Trophoblast cell (in vitro differentiated cells and primary cell): Measurements from ENCODE around the gene NEUROD2.

Experiments used
- DNase-seq, 2 donors: peaks; one replicate each; pipeline ENCODE4 v3.0.0-alpha.2; 2016
- H2AFZ ChIP-seq: 2 replicates; pipeline ENCODE4 v1.6.1; 2013; ENCODE audit warnings: low read length, moderate library complexity, mild to moderate bottlenecking; ENCODE audit not compliant: insufficient read depth, poor library complexity
- H2AK5ac ChIP-seq: 2 replicates; pipeline ENCODE4 v1.6.1; 2013; ENCODE audit warnings: mild to moderate bottlenecking, low read length
- H2BK120ac ChIP-seq: 2 replicates; pipeline ENCODE4 v1.6.1; 2013; ENCODE audit warnings: low read length, mild to moderate bottlenecking, moderate library complexity; ENCODE audit not compliant: insufficient read depth, poor library complexity
- H2BK12ac ChIP-seq: 2 replicates; pipeline ENCODE4 v1.6.1; 2013; ENCODE audit warnings: mild to moderate bottlenecking, low read length, moderate library complexity
- H2BK5ac ChIP-seq: 2 replicates; pipeline ENCODE4 v1.6.1; 2013; ENCODE audit warnings: low read length, low read depth, moderate library complexity, mild to moderate bottlenecking; ENCODE audit not compliant: poor library complexity
- H3K14ac ChIP-seq: 2 replicates; pipeline ENCODE4 v1.6.1; 2013; ENCODE audit warnings: mild to moderate bottlenecking, low read length
- H3K18ac ChIP-seq: 2 replicates; pipeline ENCODE4 v1.6.1; 2013; ENCODE audit warnings: mild to moderate bottlenecking, low read length
- H3K23ac ChIP-seq: 2 replicates; pipeline ENCODE4 v1.6.1; 2013; ENCODE audit warnings: low read length
- H3K27ac ChIP-seq: 2 replicates; pipeline ENCODE4 v1.5.1; 2013; ENCODE audit warnings: low read depth, mild to moderate bottlenecking, inconsistent platforms, low read length, moderate library complexity
- H3K27me3 ChIP-seq: 2 replicates; pipeline ENCODE4 v1.6.1; 2013; ENCODE audit warnings: inconsistent platforms, mild to moderate bottlenecking, low read length, moderate library complexity; ENCODE audit not compliant: insufficient read depth
- H3K36me3 ChIP-seq, 2 experiments: 1 replicate in 1 of 2; 2 replicates in 1 of 2; pipeline ENCODE4 v1.6.1; 2013; ENCODE audit warnings: low read length in 2 of 2, mild to moderate bottlenecking in 2 of 2, moderate library complexity in 1 of 2; ENCODE audit not compliant: insufficient read depth in 2 of 2, control insufficient read depth in 1 of 2
- H3K4ac ChIP-seq: 2 replicates; pipeline ENCODE4 v1.6.1; 2013; ENCODE audit warnings: low read depth, mild to moderate bottlenecking, low read length, moderate library complexity
- H3K4me1 ChIP-seq, 2 experiments: 1 replicate in 1 of 2; 2 replicates in 1 of 2; pipeline ENCODE4 v1.6.1; 2013; ENCODE audit warnings: low read length in 2 of 2, mild to moderate bottlenecking in 2 of 2, moderate library complexity in 1 of 2; ENCODE audit not compliant: insufficient read depth in 2 of 2, control insufficient read depth in 1 of 2
- H3K4me2 ChIP-seq: 2 replicates; pipeline ENCODE4 v1.6.1; 2013; ENCODE audit warnings: inconsistent platforms, mild to moderate bottlenecking, low read length, moderate library complexity
- H3K4me3 ChIP-seq: 2 replicates; pipeline ENCODE4 v1.5.1; 2013; ENCODE audit warnings: mild to moderate bottlenecking, low read depth, low read length, inconsistent platforms
- H3K79me1 ChIP-seq: one replicate; pipeline ENCODE4 v1.6.1; 2013; ENCODE audit warnings: low read length
- H3K79me2 ChIP-seq: 2 replicates; pipeline ENCODE4 v1.6.1; 2013; ENCODE audit warnings: low read length, mild to moderate bottlenecking; ENCODE audit not compliant: control insufficient read depth, insufficient read depth, poor library complexity
- H3K9ac ChIP-seq: 2 replicates; pipeline ENCODE4 v1.6.1; 2013; ENCODE audit warnings: mild to moderate bottlenecking, low read length
- H3K9me3 ChIP-seq: 2 replicates; pipeline ENCODE4 v1.6.1; 2013; ENCODE audit warnings: low read depth, mild to moderate bottlenecking, control low read depth, inconsistent platforms, low read length; ENCODE audit not compliant: insufficient read depth
- H4K12ac ChIP-seq: 2 replicates; pipeline ENCODE4 v1.6.1; 2013; ENCODE audit warnings: low read depth, mild to moderate bottlenecking, low read length, moderate library complexity
- H4K8ac ChIP-seq: 2 replicates; pipeline ENCODE4 v1.6.1; 2013; ENCODE audit warnings: low read depth, mild to moderate bottlenecking, low read length, moderate library complexity
- H4K91ac ChIP-seq: one replicate; pipeline ENCODE4 v1.6.1; 2013; ENCODE audit warnings: low read depth, mild to moderate bottlenecking, low read length, moderate library complexity
- WGBS: extraction: QIAGEN DNeasy Blood & Tissue Kit; methylation state at CpG from one replicate; pipeline ENCODE4 v1.1.7; 2013; ENCODE audit warnings: missing lambda C conversion rate; ENCODE audit not compliant: insufficient read length, insufficient coverage; ENCODE audit errors: extremely low coverage; 5-methylcytosine and 5-hydroxymethylcytosine counted together

NEUROD2 gene

GRCh38 chr17:39647256-39647655, 39.5 kb upstream of the NEUROD2 start:
- Histone ChIP-seq H3K14ac (no peak overlapping the region), H3K79me1 (no peaks in the 10 kb centered on the region), H2AFZ (no peak overlapping the region), H3K4me3 (no peak overlapping the region), H3K79me2 (no peaks in the 10 kb centered on the region), H2BK12ac (no peak overlapping the region), H3K23ac (no peak overlapping the region), H3K9me3 (no peaks in the 10 kb centered on the region), H4K12ac (no peak overlapping the region), H4K91ac (no peak overlapping the region), H3K4ac (no peak overlapping the region), H3K4me2 (no peak overlapping the region), H3K36me3 (no peaks in the 10 kb centered on the region), H2BK5ac (no peak overlapping the region), H3K27ac (no peak overlapping the region), H3K4me1 (peaks cover 9 to 14% of the 10 kb centered on the region in 2 experiments), H3K27me3 (no peaks in the 10 kb centered on the region), H3K9ac (no peak overlapping the region), H2AK5ac (no peak overlapping the region), H3K18ac (no peak overlapping the region), H4K8ac (no peak overlapping the region), H2BK120ac (no peak overlapping the region)
- DNase-seq, result no peak
- WGBS, result no CpG with 5 or more reads among the region's 5 CpGs

- no peak overlapping the region for H4K8ac ChIP-seq
- no peaks in the 10 kb centered on the region for H3K27me3 ChIP-seq
- no peak overlapping the region for H3K23ac ChIP-seq
- H3K79me2 ChIP-seq, result no peaks in the 10 kb centered on the region
- H4K12ac ChIP-seq, result no peak overlapping the region
- H3K18ac ChIP-seq, result no peak overlapping the region
- WGBS, result no CpG with 5 or more reads among the region's 4 CpGs
- no peak overlapping the region for H2AFZ ChIP-seq
- DNase-seq, result no peak
- no peak overlapping the region for H3K27ac ChIP-seq
- H3K9me3 ChIP-seq, result no peaks in the 10 kb centered on the region
- H3K4me3 ChIP-seq, result no peak overlapping the region
- H2BK5ac ChIP-seq, result no peak overlapping the region
- H3K14ac ChIP-seq, result no peak overlapping the region
- peaks cover 16% of the 10 kb centered on the region in 2 experiments for H3K4me1 ChIP-seq
- no peaks in the 10 kb centered on the region for H3K79me1 ChIP-seq
- no peak overlapping the region for H2AK5ac ChIP-seq
- no peak overlapping the region for H3K9ac ChIP-seq
- no peak overlapping the region for H2BK12ac ChIP-seq
- H3K4me2 ChIP-seq, result no peak overlapping the region
- H4K91ac ChIP-seq, result no peak overlapping the region
- H3K36me3 ChIP-seq, result no peaks in the 10 kb centered on the region
- H2BK120ac ChIP-seq, result no peak overlapping the region
- no peak overlapping the region for H3K4ac ChIP-seq
Measured at GRCh38 chr17:39643271-39643670, 35.6 kb upstream of the NEUROD2 start.

GRCh38 chr17:39642291-39643074, 34.8 kb upstream of the NEUROD2 start:
- H4K91ac ChIP-seq, result no peak overlapping the region
- WGBS, result no CpG with 5 or more reads among the region's 9 CpGs

GRCh38 chr17:39641883-39642282, 34.2 kb upstream of the NEUROD2 start:
- H3K27ac ChIP-seq, result no peak overlapping the region
- no peak overlapping the region for H4K12ac ChIP-seq
- H3K14ac ChIP-seq, result no peak overlapping the region
- H3K79me1 ChIP-seq, result peaks cover 5% of the 10 kb centered on the region
- WGBS, result no CpG with 5 or more reads among the region's 7 CpGs
- no peak overlapping the region for H2AFZ ChIP-seq
- H3K4me1 ChIP-seq, result peaks cover 20 to 24% of the 10 kb centered on the region in 2 experiments
- peaks cover 4% of the 10 kb centered on the region for H3K79me2 ChIP-seq
- no peaks in the 10 kb centered on the region for H3K27me3 ChIP-seq
- no peak overlapping the region for H4K91ac ChIP-seq
- H3K4ac ChIP-seq, result no peak overlapping the region
- no peak overlapping the region for H2BK5ac ChIP-seq
- H3K4me2 ChIP-seq, result no peak overlapping the region
- no peak overlapping the region for H3K23ac ChIP-seq
- H3K18ac ChIP-seq, result no peak overlapping the region
- H2BK120ac ChIP-seq, result no peak overlapping the region
- H3K4me3 ChIP-seq, result no peak overlapping the region
- no peak for DNase-seq
- H2AK5ac ChIP-seq, result no peak overlapping the region
- no peaks in the 10 kb centered on the region for H3K36me3 ChIP-seq
- no peak overlapping the region for H4K8ac ChIP-seq
- H3K9me3 ChIP-seq, result no peaks in the 10 kb centered on the region
- H2BK12ac ChIP-seq, result no peak overlapping the region
- no peak overlapping the region for H3K9ac ChIP-seq

More at GRCh38 chr17:39642291-39643074, 34.8 kb upstream of the NEUROD2 start:
- Histone ChIP-seq H3K79me2 (no peaks in the 10 kb centered on the region), H3K4me2 (no peak overlapping the region), H4K8ac (no peak overlapping the region), H3K4ac (no peak overlapping the region), H3K27ac (no peak overlapping the region), H3K9ac (no peak overlapping the region), H2BK12ac (no peak overlapping the region), H2AK5ac (no peak overlapping the region), H3K18ac (no peak overlapping the region), H3K4me1 (peaks cover 20 to 24% of the 10 kb centered on the region in 2 experiments), H2BK120ac (no peak overlapping the region), H3K14ac (no peak overlapping the region), H3K9me3 (no peaks in the 10 kb centered on the region), H3K23ac (no peak overlapping the region), H2BK5ac (no peak overlapping the region), H3K36me3 (no peaks in the 10 kb centered on the region), H3K4me3 (no peak overlapping the region), H2AFZ (no peak overlapping the region), H3K27me3 (no peaks in the 10 kb centered on the region), H4K12ac (no peak overlapping the region), H3K79me1 (no peaks in the 10 kb centered on the region)
- DNase-seq, result no peak
